IgD-negative memory B cell (primary cell): ENCODE measurements around the gene NRSN2. TPM values are rescaled to one million over a fixed set of nuclear protein-coding genes. Genes with fewer than 3 reads are reported as not detected.
"Not testable (repeated sequence)": the region's sequence is repeated elsewhere in the genome, so short reads cannot be mapped to it uniquely, and the experiment has no call there.

Experiments used
- H3K27ac Mint-ChIP-seq, 3 donors: one replicate each; pipeline ENCODE4 v1.8.0; 2020 to 2022; ENCODE audit warnings: mild to moderate bottlenecking in 3 of 3, mixed read lengths in 3 of 3, moderate library complexity in 1 of 3
- H3K27me3 Mint-ChIP-seq: one replicate; pipeline ENCODE4 v1.8.0; 2021; ENCODE audit warnings: mixed read lengths
- H3K36me3 Mint-ChIP-seq: one replicate; pipeline ENCODE4 v1.8.0; 2020; ENCODE audit warnings: mild to moderate bottlenecking, mixed read lengths
- H3K4me1 Mint-ChIP-seq, 3 donors: one replicate each; pipeline ENCODE4 v1.8.0; 2020 to 2022; ENCODE audit warnings: mixed read lengths in 3 of 3, mild to moderate bottlenecking in 1 of 3
- H3K4me3 Mint-ChIP-seq, 4 donors: one replicate each; pipeline ENCODE4 v1.8.0; 2020 to 2022; ENCODE audit warnings: mild to moderate bottlenecking in 4 of 4, mixed read lengths in 4 of 4, moderate library complexity in 3 of 4
- H3K9me3 Mint-ChIP-seq, 3 donors: one replicate each; pipeline ENCODE4 v1.8.0; 2020 to 2021; ENCODE audit warnings: mixed read lengths in 3 of 3, mild to moderate bottlenecking in 1 of 3
- polyA plus RNA-seq: library from polyadenylated mRNA; unstranded; fragments of 300-500 nt; fragmentation: Illumina TruSeq; gene quantifications from one replicate; pipeline ENCODE4 v1.2.3, GENCODE V29; 2021

NRSN2 gene
- polyA plus RNA-seq, 1 donor from 2014 or later: 6.2 TPM

DNA sequence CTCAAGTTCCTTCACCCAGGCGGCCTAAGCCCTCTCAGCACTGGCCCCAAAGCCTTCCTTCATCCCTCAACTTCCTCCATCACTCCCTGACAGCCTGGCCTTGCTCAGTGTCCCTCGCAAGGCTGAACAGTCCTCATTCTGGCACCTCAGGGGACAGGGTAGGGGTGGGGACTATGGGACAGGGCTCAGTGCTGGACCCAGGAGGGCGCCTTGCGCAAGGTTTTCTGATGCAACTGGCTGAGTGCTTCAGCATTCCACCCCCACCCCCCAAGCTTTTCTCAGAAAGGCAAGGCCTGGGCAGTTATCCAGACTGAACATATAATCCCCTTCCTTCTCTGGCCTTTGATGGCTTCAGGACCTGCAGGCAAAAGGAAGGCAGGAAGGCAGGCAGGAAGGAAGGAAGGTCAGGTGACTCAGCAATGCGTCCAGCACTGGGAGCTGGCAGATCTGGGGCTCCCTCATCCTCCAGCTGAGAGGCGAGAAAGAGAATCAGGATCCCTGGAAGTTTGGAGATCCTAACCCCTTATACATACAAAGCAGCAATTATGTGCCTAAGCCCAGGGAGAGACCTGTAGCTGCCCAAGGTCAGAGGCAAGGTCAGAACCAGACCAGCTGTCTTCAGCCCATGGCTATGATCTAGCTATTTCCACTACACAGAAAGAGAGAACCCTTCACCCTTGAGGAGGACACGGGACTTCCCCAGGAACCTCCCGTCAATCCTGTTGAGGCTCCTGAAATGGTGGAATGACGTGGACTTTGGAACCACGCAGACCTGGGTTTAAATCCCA is 25.0 kb downstream of the NRSN2 start:
- Mint-ChIP-seq H3K4me3 (no peak overlapping the region), H3K27ac (no peak overlapping the region), H3K36me3 (peaks cover 2% of the 10 kb centered on the region), H3K27me3 (peaks cover 2% of the 10 kb centered on the region), H3K4me1 (no peaks in the 10 kb centered on the region), H3K9me3 (no peaks in the 10 kb centered on the region)

- H3K9me3 Mint-ChIP-seq, H3K4me3 Mint-ChIP-seq, H3K36me3 Mint-ChIP-seq, H3K27me3 Mint-ChIP-seq, H3K27ac Mint-ChIP-seq, H3K4me1 Mint-ChIP-seq: not testable (repeated sequence)
Measured at GRCh38 chr20:372543-373082, 25.7 kb downstream of the NRSN2 start.

DNA sequence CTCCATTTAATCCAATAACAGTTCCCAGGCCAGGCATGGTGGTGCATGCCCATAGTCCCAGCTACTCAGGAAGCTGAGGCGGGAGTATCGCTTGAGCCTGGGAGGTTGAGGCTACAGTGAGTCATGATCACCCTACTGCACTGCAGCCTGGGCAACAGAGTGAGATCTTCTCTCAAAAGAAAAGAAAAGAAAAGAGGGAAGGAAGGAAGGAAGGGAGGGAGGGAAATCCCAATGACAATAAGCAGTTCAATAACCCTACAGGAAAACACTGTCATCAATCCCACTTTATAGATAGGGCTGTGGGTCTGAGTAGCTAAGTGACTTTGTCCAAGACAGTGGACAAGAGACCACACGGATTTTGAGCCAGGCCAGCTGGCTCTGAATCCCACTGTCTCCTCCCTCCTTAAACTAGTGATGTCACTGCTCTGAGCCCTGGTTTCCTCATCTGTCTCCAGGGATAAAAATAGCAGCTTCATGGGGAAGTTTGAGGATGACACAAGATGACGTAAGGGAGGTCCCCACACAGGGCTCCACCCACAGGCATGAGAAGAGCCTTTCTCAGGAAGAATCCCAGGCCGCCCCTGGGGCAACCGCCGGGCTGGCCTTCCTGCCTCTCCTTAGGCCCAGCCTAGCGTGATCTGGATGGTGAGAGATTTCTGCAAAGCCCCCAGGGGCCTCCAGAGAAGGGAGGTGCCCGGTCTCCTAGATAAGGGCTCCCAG is 26.4 kb downstream of the NRSN2 start:
- H3K4me1 Mint-ChIP-seq: peaks cover 0 to 2% (median 0%) of the 10 kb centered on the region in 3 donors
- peaks cover 2% of the 10 kb centered on the region for H3K27me3 Mint-ChIP-seq
- H3K9me3 Mint-ChIP-seq: no peaks in the 10 kb centered on the region
- no peak overlapping the region for H3K27ac Mint-ChIP-seq
- H3K4me3 Mint-ChIP-seq: no peak overlapping the region
- no peaks in the 10 kb centered on the region for H3K36me3 Mint-ChIP-seq

DNA sequence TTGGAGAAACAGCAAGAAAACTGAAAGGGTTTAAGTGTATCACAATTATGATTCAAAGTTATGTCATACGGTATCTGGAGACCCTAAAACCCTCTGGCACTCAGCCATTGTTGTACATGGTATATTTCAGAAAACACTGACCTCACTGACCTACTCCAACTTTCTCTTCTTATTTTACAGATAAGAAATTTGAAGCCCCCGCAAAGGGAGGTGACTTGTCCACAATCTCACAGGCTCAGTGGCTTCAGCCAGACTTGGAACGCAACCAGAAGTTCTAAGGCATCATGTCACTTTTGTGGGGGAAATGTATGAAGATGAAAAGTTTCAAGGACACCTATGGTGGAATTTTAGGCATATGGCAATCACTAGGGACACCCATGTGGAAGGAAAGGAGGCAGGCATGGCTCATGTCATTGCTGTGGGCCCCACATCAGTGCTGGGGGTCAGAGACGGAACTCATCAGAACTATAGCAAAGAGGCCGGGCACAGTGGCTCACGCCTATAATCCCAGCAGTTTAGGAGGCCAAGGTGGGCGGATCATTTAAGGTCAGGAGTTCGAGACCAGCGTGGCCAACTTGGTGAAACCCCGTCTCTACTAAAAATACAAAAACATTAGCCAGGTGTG is 28.5 kb downstream of the NRSN2 start:
- H3K27ac Mint-ChIP-seq: no peak overlapping the region
- peak overlapping the region in 1 of 4 donors; percentile 9 for H3K4me3 Mint-ChIP-seq
- no peaks in the 10 kb centered on the region for H3K27me3 Mint-ChIP-seq
- peaks cover 0 to 2% (median 0%) of the 10 kb centered on the region in 3 donors for H3K4me1 Mint-ChIP-seq
- H3K9me3 Mint-ChIP-seq: no peaks in the 10 kb centered on the region
- H3K36me3 Mint-ChIP-seq: no peaks in the 10 kb centered on the region

DNA sequence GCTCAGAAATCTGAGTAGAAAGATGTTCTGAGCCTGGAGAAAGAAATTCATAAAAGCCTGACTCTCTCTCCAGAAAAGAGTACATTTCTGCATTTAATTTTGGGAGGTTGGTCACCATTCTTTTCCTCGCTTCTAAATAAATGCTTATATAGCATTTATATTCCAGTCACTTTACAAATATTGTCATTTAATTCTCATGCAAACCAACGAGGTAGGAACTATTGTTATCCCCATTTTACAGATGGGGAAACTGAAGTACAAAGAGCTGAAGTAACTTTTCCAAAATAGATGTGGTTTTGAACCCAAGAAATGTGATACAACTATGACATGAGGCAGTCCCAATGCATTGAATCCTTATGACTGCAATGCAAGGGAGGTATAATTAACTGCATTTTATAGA is 29.2 kb downstream of the NRSN2 start:
- peak overlapping the region in 1 of 4 donors; percentile 48 for H3K4me3 Mint-ChIP-seq
- H3K4me1 Mint-ChIP-seq: peaks cover 0 to 2% (median 0%) of the 10 kb centered on the region in 3 donors
- H3K27ac Mint-ChIP-seq: peak overlapping the region in 1 of 3 donors; percentile 57
- no peaks in the 10 kb centered on the region for H3K27me3 Mint-ChIP-seq
- no peaks in the 10 kb centered on the region for H3K36me3 Mint-ChIP-seq
- no peaks in the 10 kb centered on the region for H3K9me3 Mint-ChIP-seq

DNA sequence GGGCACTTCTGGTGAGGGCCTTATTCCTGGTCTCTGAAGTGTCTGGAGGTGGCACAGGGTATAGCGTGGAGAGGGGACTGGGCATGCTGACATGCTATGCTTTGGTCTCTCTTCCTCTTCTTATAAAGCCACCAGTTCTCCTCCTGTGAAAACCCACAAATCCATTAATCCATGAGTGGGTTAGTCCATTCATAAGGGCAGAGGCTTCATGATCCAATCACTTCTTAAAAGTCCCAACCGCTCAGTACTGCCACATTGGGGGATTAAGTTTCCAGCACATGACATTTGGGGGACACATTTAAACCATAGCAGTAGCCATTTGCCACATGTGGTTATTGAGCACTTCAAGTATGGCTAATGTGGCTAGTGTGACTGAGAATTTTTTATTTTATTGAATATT is 29.8 kb downstream of the NRSN2 start:
- Mint-ChIP-seq H3K27ac (peak overlapping the region in 1 of 3 donors; percentile 57), H3K4me1 (peaks cover 0 to 2% (median 0%) of the 10 kb centered on the region in 3 donors), H3K4me3 (peak overlapping the region in 1 of 4 donors; percentile 48), H3K27me3 (no peaks in the 10 kb centered on the region), H3K9me3 (no peaks in the 10 kb centered on the region), H3K36me3 (no peaks in the 10 kb centered on the region)

DNA sequence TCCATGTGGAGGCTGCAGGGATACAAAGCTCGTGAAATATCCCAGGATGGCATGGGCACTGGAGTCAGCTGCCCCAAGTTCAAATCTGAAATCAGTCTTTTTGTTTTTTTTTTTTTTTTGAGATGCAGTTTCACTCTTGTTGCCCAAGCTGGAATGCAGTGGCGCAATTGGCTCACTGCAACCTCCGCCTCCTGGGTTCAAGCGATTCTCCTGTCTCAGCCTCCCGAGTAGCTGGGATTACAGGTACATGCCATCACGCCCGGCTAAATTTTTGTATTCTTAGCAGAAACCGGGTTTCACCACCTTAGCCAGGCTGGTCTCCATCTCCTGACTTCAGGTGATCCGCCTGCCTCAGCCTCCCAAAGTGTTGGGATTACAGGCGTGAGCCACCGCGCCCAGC is 30.7 kb downstream of the NRSN2 start:
- not testable (repeated sequence) for H3K27me3 Mint-ChIP-seq, H3K4me1 Mint-ChIP-seq, H3K36me3 Mint-ChIP-seq, H3K9me3 Mint-ChIP-seq
- peak overlapping the region in 1 of 4 donors; percentile 2 for H3K4me3 Mint-ChIP-seq
- peak overlapping the region in 1 of 3 donors; percentile 12 for H3K27ac Mint-ChIP-seq

DNA sequence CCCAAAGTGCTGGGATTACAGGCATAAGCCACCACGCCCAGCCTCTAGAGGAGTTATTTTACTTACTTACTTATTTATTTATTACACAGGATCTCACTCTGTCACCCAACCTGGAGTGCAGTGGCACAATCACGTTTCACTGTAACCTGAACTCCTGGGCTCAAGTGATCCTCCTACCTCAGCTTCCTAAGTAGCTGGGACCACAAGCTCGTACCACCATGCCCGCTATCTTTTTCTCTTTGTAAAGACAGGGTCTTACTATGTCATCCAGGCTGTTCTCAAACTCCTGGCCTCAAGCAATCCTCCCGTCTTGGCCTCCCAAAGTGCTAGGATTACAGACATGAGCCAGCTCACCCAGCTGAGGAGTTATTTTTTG is 32.0 kb downstream of the NRSN2 start:
- Mint-ChIP-seq H3K4me3 (peak overlapping the region in 3 of 4 donors; percentile 50 to 74 (median 63)), H3K9me3 (no peaks in the 10 kb centered on the region), H3K4me1 (peaks cover 5 to 14% (median 5%) of the 10 kb centered on the region in 3 donors), H3K27me3 (no peaks in the 10 kb centered on the region), H3K27ac (no peak overlapping the region), H3K36me3 (no peaks in the 10 kb centered on the region)

- Mint-ChIP-seq H3K36me3 (no peaks in the 10 kb centered on the region), H3K9me3 (no peaks in the 10 kb centered on the region), H3K27ac (peak overlapping the region in 2 of 3 donors; percentile 65 to 89), H3K4me1 (peaks cover 5 to 15% (median 7%) of the 10 kb centered on the region in 3 donors), H3K27me3 (no peaks in the 10 kb centered on the region), H3K4me3 (peak overlapping the region; percentile 74 to 96 (median 90))
Measured at GRCh38 chr20:380763-381580, 34.1 kb downstream of the NRSN2 start.

DNA sequence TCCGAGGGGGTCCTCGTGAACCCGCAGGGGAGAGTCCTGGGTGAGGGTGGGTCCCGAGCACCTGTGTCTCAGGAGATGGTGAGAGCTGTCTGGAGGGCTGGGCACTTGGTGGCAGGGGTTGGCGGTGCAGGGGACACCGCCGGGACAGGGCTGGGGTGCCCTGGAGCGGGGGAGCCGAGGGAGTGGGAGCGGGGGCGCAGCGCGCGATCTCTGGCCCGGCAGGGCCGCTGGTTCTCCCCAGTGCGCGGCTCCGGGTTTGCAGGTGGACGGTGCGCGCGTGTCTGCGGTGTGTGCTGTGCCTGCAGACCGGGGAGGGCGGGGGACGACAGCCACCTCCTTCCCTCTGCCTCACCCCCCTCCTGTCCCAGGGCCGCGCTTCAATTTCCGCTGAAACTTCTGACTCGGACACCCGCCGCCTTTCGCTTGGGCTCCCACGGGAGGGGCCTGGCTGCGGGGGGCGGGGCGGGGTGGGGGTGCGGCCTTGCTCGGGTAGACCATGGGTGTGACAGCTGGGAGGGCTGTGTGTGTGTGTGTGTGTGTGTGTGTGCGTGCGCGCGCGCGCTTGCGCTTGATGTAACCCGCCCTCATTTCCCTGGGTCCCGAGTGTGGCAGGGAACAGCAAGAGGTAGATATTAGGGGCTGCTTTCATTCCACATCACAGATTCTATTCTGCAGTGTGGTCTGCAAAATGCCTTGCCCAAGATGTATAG is 34.8 kb downstream of the NRSN2 start:
- H3K36me3 Mint-ChIP-seq: no peaks in the 10 kb centered on the region
- H3K9me3 Mint-ChIP-seq: no peaks in the 10 kb centered on the region

DNA sequence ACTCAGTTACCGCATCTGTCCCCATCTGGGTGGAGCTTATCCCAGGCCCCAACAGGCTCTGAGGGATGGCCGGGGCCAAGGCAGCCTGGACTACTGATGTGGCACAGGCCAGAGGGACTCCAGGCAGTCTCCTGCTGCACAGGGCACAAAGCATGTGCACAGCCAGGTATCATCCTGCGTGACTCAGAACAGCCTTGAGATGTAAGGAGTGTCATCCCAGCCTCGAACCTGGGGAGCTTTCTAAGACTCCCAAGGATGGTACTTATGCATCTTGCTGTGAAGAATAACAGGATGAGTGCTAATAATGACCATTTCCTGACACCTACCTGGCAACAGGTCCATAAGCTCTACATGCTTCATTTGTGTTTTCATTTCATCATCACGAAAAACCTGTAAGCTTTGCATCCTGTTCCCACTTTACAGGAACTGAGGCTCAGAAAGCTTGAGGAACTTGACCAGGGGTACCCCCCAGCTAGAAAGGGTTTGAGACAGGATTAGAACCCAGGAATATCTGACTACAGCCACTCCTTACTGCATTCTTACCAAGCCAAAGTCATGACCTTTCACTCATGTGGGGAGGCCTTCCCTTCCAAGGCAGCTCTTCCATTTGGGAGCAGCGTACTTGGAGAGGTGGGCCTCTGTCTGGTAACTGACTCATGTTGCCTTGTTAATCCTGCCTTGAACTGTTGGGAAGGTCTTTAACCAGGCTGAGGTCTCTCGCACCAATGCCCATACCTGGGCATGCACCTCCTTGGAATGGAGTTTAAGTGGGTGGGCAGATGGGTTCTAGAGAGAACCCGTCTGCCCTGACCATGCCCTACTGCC is 35.6 kb downstream of the NRSN2 start:
- Mint-ChIP-seq H3K27me3 (no peaks in the 10 kb centered on the region), H3K36me3 (no peaks in the 10 kb centered on the region), H3K4me3 (peak overlapping the region; percentile 52 to 94 (median 88)), H3K27ac (peak overlapping the region; percentile 65 to 96 (median 90)), H3K9me3 (no peaks in the 10 kb centered on the region), H3K4me1 (peaks cover 5 to 16% (median 7%) of the 10 kb centered on the region in 3 donors)

More for the DNA sequence above, 34.8 kb downstream of the NRSN2 start:
- H3K27me3 Mint-ChIP-seq: no peaks in the 10 kb centered on the region
- H3K4me3 Mint-ChIP-seq: peak overlapping the region; percentile 52 to 94 (median 88)
- peak overlapping the region; percentile 65 to 96 (median 90) for H3K27ac Mint-ChIP-seq
- H3K4me1 Mint-ChIP-seq: peaks cover 5 to 16% (median 7%) of the 10 kb centered on the region in 3 donors

DNA sequence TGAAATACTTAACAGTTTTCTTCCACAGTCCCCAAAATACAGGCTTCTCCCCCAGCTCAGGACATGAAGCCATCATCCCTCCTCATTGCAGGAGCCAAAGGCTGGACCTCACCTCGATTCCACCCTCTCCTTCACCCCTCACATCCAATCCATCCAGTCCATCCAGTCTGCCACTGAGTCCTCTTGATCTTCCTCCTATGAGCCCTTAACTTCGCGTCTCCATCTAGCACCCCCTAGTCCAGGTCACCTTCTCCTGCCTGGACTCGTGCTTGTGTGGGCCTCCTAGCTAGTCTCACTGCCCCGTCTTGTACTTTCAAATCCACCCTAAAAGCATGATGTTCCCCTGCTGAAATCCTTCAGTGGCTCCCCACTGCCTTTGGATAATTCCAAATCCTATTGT is 37.0 kb downstream of the NRSN2 start:
- Mint-ChIP-seq H3K27ac (peak overlapping the region in 2 of 3 donors; percentile 4 to 14), H3K36me3 (peaks cover 5% of the 10 kb centered on the region), H3K4me3 (peak overlapping the region in 3 of 4 donors; percentile 11 to 58 (median 52)), H3K4me1 (peaks cover 5 to 17% (median 7%) of the 10 kb centered on the region in 3 donors), H3K9me3 (no peaks in the 10 kb centered on the region), H3K27me3 (no peaks in the 10 kb centered on the region)

DNA sequence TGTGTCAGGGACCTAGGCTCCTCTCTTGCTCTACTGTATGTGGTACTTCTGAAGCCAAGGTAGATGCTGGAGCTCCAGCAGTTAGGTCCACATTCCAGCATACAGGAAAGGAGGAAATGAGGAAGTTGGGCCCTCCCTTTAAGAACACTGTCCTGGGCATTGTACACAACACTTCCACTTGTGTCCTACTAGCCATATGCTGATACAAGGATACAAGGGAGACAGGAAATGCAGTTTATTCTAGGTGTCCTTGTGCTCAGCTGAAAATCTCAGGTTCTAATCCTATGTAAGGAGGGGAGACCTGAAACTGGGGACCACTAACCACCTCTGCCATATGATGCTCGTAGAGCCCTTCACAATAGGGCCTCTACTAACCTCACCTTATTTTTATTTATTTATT is 37.8 kb downstream of the NRSN2 start:
- H3K4me3 Mint-ChIP-seq: peak overlapping the region in 1 of 4 donors; percentile 52
- H3K4me1 Mint-ChIP-seq: peaks cover 5 to 17% (median 7%) of the 10 kb centered on the region in 3 donors
- peak overlapping the region in 2 of 3 donors; percentile 4 to 59 for H3K27ac Mint-ChIP-seq

More for the DNA sequence above, 37.8 kb downstream of the NRSN2 start:
- Mint-ChIP-seq H3K36me3 (peaks cover 5% of the 10 kb centered on the region), H3K9me3 (no peaks in the 10 kb centered on the region), H3K27me3 (no peaks in the 10 kb centered on the region)
